GM04503 (cell line): ENCODE results near the gene OR5I1.
"Not testable (repeated sequence)": the region's sequence is repeated elsewhere in the genome, so short reads cannot be mapped to it uniquely, and the experiment has no call there.

ENCODE experiments used
- DNase-seq: peaks from one replicate; pipeline ENCODE4 v3.0.0-alpha.2; 2012; ENCODE audit warnings: low read depth

OR5I1 gene

DNA sequence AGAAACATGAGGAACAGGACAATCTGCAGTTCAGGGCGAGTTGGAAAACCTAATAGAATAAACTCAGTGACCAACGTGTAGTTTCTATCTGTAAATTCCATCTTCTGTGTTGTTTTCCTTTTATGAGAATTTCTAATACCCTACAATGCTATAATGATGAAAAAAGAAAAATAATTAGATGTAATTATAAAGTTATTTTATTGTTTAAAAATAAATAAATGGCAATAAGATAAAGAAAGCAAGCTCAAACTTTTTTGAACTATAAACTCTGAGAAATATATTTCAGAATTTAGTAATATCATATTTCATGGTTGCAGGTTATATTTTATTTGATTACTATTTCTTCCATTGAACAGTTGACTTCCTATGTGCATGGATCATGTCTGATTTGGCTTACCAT is at the start of gene OR5I1:
Gene OR5I1 (minus strand): TSS at position 101 of the 400 bp plus-strand sequence. CDS start 0 bp downstream, at position 101.
- no peak for DNase-seq

GRCh38 chr11:55970935-55971334 is 34.7 kb upstream of the OR5I1 start:
- DNase-seq, result no peak

GRCh38 chr11:55969845-55970244 is 33.6 kb upstream of the OR5I1 start, which contains the start of gene OR10AG1:
Gene OR10AG1, minus strand, starts transcription at chr11:55969945. Its CDS starts 38 bp downstream, at chr11:55969907.
- DNase-seq, result no peak

DNA sequence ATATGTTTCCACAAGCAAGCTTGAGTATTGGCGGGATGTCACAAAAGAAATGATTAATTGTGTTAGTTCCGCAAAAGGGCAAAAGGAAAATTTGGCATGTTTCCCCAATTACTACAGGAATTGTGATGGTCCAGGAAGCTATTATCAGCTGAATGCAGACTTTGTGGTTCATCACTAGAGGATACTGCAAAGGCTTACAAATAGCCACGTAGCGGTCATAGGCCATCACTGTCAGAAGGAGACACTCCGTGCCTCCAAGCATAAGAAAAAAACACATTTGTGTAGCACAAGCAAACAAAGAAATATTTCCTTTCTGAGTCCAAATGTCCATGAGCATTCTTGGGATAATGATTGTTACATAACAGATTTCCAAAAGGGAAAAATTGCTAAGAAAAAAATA is 31.7 kb upstream of the OR5I1 start:
- DNase-seq, result no peak

DNA sequence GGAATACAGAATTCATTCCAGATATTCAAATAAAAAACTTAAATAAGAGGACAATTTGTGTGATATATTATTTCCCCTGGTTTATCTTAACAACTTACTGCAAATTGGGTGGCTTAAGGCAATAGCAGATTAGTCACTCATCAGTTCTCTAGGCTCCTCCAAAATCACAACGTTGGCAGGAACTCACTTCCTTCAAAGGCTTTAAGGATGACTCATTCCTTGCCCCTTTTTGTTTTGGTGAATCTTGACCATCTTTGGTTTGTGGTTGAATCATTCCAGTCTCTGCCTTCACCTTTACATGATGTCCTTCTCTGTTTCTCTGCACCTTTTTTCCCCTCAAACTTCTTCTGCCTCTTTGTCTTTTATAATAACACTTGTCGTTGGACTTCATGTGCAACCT is 30.2 kb upstream of the OR5I1 start:
- DNase-seq, result no peak

- no peak for DNase-seq
These were observed 20.3 kb upstream of the OR5I1 start for GRCh38 chr11:55956521-55956920.

- DNase-seq, result no peak
These were observed 13.1 kb upstream of the OR5I1 start for GRCh38 chr11:55949330-55949729.

GRCh38 chr11:55942785-55943392 is 6.7 kb upstream of the OR5I1 start:
- peak; percentile 10 for DNase-seq

DNA sequence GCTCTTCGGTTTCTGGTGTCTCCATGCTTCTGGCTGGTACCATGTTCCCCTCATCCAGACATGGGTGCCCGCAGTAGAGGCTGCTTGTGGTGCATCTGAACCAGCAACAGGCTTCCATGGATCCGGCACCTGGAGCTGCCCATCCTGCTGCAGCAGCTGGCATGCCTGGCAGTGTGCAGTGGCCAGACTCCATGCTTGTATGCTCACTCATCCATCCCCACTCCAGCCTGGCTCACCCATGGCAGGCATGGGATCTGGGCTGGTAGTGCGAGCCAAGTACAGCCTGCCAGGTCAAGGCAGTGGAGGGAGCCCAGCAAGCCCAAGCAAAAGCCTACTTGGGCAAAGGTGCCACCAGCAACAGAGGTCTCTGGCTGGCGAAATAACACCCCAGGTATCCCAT is 15.7 kb downstream of the OR5I1 start:
- no peak for DNase-seq

GRCh38 chr11:55914482-55914881 is 21.7 kb downstream of the OR5I1 start, which contains the start of gene OR5W2:
Gene OR5W2, minus strand, starts transcription at chr11:55914582. Its CDS starts 0 bp downstream, at chr11:55914582.
- no peak for DNase-seq

- DNase-seq, result no peak
These were observed 33.9 kb downstream of the OR5I1 start for GRCh38 chr11:55902308-55902707.

DNA sequence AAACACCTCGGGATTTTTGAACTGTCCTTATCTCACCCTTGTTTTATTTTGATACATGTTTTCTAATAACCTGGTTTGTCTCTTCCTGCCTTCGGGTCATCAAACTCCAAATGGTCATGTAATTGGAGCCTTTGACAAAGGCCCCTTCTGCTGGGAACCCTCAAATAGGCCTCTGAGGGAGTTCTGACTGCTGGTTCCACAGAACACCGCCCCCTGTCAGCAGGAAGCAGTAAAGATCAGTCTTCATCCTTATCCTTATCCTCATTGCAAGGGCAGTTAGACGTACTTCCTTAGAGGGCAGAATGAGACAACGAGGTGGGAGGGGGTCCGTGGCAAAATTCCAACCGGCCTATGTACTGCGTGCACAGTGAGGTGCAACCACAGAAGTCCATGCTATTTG is 41.0 kb downstream of the OR5I1 start:
- DNase-seq, result no peak

DNA sequence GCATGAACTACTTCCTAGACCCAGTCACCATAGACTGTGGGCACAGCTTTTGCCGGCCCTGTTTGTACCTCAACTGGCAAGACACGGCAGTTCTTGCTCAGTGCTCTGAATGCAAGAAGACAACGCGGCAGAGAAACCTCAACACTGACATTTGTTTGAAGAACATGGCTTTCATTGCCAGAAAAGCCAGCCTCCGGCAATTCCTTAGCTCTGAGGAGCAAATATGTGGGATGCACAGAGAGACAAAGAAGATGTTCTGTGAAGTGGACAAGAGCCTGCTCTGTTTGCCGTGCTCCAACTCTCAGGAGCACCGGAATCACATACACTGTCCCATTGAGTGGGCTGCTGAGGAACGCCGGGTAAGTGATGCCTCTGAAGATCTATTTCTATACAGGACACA is 50.7 kb downstream of the OR5I1 start:
- not testable (repeated sequence) for DNase-seq
